ENCODE measurements around the gene CDC42.

CDC42 gene

DNA sequence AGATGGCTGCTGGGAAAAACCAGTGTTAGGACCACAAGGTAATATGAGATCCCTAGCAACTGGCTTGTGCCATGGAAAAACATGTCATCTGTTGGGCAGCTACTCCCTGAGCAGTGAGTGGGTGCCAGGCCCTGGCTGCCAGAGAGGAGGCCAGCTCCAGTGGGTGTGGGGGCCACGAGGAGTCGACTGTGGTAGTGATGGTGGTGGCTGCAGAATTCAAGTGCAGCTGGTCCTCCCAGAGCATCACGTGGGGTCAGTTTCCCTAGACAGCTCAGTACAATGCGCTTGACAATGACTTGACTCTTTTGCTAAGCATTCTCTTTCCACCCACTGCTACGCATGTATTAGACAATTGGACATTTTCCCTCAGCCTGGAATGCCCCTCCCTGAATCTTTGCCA is 14.5 kb upstream of the CDC42 start:
- DNase-seq, result no peak

DNA sequence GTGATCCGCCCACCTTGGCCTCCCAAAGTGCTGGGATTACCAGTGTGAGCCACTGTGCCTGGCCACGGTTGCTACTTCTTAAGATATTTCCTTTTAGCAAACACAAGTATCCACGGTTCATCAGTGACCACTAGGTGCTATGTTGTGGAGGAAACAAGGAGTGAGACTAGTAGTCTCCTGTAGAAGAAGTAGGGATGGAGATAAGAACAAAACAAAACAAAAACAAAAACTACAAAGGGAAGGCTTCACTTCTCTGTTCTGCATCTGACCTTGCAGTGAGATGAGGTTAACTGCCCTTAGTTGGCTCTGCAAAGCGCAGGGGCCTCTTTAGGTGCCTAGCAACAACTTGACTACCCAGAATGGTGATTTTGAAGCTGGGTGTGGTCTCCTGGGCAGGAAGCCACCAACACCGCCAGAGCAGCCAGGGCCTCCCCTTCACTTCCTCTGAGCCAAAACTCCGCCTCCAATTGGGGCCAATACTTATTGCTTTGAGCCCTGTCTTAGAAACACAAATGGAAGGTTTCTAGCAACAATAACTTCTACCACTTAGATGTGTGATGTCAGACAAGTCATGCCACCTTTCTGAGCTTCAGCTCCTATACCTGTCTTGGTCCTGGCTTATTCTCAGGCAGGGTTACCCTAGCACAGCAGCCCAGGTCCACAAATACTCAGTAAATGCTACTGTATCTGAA is 12.8 kb upstream of the CDC42 start:
- no peak for DNase-seq

DNA sequence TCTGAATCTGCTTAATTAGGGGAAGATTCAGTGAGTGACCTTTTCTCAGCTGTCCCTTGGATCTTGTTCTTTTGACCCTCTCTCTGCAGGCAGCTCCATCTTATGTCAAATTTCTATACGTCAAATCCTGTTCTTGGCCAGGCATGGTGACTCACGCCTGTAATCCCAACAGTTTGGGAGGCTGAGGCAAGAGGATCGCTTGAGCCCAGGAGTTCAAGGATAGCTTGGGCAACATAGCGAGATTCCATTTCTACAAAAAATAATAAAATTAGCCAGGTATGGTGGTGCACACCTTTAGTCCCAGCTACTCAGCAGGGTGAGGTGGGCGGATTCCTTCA is 12.3 kb upstream of the CDC42 start:
- no peak for DNase-seq

DNA sequence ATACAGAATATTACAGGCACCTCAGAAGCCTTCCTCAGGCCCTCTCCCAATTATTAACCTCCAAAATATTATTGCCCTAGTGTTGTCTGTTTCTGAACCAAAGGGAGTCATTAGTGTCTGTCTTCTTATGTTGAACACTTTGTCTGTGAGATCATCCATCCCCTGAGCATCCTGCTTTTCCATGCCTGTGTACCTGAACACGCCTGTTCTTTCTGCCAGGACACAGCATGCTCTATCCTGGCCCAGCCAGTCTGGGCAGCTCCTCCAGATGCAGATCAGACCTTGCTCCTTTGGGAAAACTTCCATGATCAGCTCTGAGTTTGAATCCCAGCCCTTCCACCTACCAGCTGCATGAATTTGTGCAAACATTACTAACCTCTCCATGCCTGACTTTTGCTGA is 11.0 kb upstream of the CDC42 start:
- no peak for DNase-seq

DNA sequence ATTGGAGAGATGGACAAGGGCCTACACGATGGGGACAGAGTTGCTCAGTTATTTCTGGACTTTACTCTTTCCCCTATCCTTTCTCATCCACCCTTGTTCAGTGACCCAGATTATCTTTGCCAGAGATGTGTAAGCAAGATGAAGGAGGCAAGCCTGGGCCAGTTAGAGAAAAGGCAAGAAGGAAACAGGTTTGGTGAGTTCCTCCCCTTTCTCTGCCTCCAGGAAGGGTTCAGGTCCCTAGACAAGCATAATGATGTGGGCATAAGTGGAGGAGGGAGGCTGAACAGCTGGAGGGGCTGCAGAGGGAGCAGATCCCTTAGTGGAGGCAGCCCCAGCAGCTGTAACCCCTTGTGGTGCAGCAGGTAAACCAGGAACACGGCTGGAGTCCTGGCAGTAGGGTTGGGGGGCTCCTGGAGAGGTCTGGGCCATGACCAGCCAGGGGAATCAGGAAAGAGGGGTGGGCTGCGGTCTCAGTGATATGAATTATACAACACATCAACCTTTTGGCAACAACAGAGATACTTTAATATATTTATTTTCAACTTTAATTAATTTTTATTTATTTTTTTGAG is 9.2 kb upstream of the CDC42 start:
- DNase-seq, result no peak

DNA sequence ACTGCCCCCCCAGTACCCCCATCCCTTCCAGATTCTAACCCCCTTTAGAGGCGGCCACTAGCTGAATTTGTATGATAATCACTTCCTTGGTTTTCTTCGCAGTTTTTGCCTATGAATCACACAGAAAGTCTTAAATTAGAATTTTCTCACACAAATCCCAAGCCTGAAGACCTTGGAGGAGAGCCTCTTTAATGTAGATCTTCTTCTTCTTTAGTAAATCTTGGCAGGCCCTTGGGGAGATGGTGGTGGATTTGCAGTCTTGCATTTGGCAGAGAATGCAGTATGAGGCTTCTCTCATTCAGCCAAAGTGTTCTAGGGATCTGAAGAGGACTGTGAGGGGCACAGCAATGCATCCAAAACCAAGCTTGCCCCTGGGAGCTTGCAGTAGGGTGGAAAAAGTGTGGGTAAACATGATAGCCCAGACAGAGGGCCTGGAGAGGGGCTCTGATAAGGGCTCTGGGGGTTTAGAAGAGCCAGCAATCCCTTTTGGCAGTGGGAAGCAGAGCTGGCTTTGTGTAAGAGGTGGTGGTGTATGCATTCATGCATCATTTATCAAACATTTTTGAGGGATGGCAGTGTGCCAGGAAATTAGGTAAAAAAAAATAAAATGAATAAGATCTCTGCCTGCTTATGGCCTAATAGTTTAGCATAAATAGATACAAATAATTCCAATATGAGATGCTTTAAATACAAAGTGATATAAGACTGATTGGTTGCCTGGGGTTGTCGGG is 7.7 kb upstream of the CDC42 start:
- peak; percentile 63 for DNase-seq

DNA sequence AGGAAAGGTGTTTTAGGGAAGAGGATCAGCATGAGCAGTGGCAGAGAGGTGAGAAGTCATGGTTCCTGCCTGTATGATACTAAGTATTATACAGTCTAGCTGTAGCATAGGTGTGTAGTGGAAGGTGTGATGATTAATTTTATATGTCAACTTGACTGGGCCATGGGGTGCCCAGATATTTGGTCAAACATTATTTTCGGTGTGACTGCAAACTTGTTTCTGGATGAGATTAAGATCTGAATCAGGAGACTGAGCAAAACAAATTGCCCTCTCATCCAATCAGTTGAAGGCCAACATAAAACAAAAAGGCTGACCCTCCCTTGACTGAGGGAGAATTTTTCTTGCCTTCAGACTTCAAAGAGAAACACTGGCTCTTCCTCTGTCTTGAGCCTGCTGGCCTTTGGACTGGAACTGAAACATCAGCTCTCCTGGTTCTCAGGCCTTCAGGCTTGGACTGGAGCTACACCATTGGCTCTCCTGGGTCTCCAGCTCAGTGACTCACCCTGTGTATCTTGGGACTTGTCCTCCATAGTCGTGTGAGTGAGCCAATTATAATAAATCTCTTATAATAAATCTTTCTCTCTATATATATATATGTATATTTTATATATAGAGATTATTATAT is 6.8 kb upstream of the CDC42 start:
- DNase-seq, result no peak

DNA sequence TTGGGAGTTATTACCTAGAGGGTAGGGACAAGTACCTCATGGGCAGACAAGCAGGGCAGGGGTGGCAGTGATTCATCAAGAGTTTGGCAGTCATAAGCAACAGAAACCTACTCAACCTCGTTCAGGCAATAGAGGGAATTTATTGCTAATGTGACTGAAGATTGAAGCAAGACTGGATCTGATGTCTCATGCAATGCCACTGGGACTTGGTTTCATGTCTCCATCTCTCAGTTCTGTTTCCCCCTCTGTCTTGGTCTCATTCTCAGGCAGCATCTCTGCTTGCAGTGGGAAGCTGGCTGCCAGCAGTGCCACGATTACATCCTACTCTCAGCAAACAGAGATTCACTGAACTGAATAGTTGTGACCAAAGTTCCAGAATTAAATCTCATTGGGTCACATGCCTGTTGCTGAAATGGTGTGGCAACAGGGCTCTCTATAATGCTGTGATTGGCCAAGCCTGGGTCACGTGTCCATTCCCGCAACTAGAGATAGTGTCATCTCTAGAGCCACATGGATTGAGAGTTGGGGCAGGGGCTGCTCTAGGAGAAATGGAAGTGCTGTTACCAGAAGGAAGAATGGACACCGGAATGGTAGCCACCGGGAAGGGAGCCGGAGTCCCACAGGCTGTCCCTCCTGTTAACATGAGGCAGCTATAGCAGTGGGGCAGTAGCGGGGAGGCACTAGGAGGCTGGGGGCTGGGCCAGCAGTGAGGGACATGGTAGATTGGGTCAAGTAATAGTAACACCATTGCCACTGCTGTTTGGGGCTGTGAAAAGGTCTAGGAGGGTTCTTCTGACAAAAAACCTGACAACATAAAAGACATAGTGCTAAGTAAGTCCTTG is 3.9 kb upstream of the CDC42 start:
- DNase-seq, result peak; percentile 24

DNA sequence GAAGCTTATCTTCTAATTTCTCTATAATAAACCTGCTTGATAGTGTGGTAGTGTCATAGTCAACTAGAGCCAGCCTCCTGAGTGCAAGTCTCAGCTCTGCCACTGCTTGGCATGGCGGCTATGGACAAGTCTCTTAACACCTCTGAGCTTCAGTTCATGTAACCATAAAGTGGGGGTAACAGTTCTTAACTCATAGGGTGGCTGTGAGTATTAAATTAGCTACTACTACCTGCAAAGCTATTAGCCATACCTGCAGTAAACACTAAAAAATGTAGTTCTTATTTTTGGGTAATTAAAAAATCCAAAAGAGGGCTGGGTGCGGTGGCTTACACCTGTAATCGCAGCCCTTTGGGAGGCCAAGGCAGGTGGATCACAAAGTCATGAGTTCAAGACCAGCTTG is 2.2 kb upstream of the CDC42 start:
- DNase-seq, result no peak

DNA sequence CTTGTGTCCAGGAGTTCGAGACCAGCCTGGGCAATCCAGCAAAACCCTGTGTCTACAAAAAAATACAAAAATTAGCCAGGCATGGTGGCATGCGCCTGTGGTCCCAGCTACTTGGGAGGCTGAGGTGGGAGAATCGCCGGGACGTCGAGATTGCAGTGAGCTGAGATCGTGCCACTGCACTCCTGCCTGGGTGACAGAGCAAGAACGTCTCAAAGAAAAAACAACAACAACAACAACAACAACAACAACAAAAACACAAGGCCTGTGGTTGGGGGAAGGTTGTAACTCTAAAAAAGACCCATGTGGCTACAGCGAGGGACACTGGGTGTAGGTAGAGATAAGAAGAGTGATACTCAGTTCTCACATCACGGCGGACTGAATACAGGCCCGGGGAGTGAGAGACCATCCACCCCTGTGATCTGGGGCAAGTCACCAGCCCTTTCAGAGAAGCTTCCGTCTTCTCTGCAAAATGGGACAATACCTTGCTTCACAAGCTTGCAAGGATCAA is 848 bp upstream of the CDC42 start:
- no peak for DNase-seq

DNA sequence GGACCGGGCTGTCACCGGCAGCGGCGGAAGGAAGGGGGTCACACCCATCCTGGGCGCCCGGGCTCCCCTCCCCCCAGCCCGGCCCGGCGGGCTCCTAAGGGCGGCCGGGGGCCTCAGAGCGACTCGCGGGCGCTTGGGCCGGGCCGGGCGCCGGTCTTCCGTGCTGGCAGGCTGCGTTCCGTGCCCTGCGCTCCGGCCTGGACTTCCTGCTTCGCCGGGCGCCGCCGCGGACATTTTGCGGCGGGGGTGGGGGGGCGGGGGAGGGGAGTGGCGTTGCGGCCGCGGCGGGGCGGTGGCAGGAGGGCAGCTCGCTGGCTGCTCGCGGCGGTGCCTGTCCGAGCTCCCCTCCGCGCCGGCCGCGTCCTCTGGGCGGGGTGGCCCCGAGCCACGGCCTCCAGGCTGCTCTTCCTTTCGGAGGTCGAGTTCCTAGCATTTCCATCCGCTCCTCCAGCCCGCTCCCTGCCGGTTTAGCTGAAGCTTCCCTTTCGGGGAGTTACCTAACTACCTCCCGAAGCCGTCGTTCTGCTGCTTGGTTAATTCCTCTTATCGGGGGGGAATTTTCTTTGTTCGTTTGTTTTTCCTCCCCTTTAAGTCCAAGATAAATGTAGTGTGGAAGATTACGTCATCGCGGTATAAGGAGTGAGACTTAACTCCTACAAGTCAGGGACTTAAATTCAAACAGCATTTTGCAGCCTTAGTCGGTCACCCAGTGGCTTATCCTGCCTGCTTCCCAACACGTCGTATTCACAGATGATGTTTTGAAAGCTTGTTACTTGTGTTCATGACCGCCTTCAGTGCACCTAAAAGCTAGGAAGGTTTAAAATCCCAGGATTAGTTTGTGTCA is 730 bp downstream of the CDC42 start:
- peak; percentile 56 for DNase-seq

DNA sequence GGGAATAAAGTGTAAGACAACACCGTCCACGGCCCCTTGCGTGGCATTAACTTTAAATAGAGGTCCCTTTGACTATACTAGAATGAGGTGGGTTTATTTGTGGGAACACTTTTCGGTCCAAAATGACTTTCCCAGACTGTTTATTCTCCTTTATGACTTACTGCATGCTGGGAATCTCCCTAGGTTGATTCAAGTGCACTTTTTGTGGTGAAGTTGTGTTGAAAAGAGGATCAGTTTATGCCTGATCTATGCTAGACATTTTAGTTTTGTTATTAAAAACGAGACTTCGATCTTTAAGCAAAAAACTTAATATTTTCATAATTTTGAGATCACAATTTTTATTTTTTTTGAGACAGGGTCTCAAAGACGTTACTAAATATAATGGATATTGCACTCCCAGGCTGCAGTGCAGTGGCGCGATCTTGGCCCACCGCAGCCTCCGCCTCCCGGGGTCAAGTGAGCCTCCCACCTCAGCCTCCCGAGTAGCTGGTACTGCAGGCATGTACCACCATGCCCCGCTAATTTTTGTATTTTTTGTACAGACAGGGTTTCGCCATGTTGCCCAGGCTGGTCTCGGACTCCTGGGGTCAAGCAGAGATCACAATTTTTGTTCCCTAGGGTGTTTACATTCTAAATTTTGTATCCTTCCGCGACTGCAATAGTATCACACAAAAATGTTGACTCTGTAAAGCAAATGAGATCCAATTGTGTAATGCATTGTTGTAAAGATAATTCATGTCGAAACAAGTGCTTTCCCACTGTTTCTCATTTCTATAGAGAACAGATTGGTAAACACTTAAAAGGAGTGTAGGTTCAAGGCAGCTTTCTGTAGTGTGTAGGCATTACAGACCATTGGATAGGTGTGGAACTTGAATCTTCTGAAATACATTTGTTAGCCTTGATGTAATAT is 1.6 kb downstream of the CDC42 start:
- DNase-seq, result peak; percentile 6

DNA sequence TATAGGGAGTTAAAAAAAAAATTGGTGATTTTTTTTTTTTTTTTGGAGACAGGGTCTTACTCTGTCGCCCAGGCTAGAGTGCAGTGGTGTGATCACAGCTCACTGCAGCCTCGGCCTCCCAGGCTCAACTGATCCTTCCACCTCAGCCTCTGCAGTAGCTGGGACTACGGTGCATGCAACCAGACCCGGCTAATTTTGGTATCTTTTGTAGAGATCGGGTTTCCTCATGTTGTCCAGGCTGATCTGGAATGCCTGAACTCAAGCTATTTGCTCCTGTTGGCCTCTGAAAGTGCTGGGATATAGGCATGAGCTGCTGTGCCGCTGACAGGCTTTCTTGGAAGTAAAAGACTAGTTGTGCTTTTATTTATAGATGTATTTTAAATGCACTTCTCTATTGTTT is 3.0 kb downstream of the CDC42 start:
- DNase-seq, result no peak

DNA sequence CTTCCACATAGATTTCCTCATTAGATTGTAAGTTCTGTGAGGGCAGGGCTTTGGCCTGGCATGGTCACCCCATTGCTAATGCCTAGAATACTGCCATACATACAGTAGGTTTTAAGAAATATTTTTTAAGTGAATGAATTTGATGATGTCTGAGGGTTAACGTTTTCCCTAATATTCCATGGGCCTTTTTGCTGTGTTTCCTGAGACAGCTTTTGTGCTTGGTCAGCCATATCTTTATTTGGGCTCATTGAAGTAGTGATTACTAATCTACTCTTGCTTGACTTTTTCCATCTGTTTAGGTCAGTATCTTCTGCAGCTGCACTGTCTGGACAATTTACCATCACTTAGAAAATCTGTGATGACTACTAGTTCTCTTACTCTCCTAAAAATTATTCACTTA is 3.5 kb downstream of the CDC42 start:
- peak; percentile 8 for DNase-seq

DNA sequence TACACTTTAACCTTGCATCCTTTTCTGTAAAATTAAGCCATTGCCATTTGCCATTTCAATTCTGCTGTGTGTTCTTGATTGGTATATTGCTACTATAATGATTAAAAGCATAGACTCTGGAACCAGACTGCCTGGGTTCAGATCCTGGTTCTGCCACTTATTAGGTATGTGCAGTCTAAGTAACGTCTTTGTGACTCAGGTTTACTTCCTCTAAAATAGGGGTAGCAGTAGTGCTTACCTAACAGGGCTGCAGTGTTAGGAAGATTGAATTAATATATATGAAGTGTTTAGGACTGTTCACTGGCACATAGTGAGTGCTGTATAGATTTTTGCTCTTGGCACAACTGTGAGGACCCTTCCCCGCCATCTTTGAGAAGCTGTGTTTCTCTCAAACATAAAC is 4.4 kb downstream of the CDC42 start:
- DNase-seq, result no peak

DNA sequence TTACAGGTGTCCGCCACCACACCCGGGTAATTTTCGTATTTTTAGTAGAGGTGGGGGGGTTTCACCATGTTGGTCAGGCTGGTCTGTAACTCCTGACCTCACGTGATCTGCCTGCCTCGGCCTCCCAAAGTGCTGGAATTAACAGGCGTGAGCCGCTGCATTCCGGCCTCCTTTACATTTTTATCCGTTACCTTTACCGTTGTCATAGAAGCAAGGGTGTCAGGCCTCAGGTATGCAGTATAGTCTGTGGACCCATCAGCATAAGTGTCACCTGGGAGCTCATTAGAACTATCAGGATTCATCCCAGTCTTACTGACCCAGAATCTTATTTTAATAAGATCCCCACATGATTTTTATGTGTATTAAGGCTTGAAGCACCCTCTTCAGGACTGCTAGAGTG is 5.4 kb downstream of the CDC42 start:
- no peak for DNase-seq

DNA sequence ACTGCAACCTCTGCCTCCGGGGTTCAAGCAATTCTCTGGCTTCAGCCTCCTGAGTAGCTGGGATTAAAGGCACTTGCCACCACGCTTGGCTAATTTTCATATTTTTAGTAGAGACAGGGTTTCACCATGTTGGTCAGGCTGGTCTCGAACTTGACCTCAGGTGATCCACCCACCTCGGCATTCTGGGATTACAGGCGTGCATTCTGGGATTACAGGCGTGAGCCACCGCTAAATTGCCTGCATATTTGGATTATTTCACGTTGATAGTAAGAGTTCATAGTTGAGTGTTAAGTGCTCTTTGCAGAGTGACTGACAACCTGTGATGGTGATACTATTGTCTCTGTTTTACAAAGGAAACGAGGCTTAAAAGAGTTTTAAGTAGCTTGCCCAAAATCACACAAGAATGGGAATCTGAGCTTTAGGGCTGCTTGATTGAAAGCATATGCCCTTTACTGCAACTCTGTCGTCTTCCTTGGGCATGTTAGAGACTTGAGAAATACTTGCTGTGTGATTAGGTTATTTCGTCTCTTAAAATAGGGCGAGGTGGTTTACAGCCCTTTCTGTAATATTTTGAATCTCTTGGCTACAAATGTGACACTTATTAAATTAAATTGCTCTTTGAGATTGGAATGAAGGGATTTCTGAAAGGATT is 12.4 kb downstream of the CDC42 start:
- no peak for DNase-seq

DNA sequence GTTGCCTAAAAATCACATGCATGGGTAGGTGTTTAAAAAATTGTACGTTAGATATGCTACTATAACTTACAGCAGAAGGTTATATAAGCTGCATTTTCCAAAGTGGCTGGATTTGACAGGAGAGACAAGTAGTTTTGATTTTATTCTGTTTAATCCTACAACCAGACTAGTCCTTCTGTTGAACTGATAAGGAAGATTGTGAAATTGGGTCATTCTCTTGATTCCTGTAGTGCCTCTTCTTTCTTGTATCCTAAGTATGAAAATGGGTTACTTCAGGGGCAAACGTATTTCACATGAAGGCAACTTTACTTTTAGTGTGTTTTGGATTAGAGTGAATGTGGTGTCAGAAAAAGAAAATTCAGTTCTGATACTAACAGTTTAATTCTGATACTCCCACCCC is 19.0 kb downstream of the CDC42 start:
- DNase-seq, result no peak

DNA sequence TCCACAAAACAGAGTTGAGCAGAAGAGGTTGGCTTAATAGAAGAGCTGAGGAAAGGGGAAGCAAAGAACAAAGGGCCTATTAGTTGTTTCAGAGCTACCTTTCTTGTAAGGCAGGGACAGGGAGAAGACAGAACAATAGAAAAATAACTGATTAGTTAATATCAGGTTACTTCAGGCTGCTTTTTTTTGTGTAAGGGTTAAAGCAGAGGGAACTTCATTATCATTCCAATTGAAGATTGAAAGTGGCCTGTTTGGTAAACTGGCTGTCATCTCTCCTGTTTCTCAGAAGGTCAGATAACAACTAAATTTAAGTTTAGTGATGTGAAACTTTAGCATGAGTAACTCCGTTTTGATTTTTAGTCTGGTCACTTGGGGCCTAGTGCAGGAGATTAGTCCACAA is 22.3 kb downstream of the CDC42 start:
- no peak for DNase-seq

DNA sequence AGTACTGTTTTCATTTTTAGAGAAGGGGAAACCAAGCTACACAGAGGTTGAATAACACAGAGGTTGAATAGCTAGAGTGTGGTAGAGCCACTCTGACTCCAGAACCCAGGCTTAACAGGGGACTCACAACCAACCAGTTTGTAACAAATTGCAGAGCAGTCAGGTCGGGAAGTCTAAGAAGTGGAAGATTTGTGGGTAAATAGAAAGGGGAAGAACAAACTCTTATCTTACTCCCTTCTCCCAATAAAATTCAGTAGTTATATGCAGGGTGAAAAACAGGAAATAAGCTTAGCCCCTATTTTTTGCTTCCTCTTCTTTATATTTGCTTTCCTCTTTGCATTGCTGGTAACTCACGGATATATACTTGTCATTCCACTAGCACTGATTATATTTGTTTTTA is 23.2 kb downstream of the CDC42 start:
- DNase-seq, result no peak

Measured in HCEC 1CT (cell line).